ENCODE data around the gene BTG4.

- no peak for TF ChIP-seq SAFB2 (IDR thresholded peaks at IDR 0.05; ENCODE audit: borderline replicate concordance, low read depth, low read length, severe bottlenecking)
- TF ChIP-seq GTF2F1 (IDR thresholded peaks at IDR 0.05; ENCODE audit: low read depth, low read length): no peak
- TF ChIP-seq MED1 (CRISPR knock-in tag; IDR thresholded peaks at IDR 0.05; ENCODE audit: borderline replicate concordance): no peak
- no peak for TF ChIP-seq ZNF311 (CRISPR knock-in tag; IDR thresholded peaks at IDR 0.05)
- no peak for TF ChIP-seq FOXA1 (IDR thresholded peaks at IDR 0.05; ENCODE audit: borderline replicate concordance)
- TF ChIP-seq EZH2 (IDR thresholded peaks at IDR 0.05; ENCODE audit: borderline replicate concordance, low read depth, low read length): no peak
- TF ChIP-seq HEY1 (CRISPR knock-in tag; IDR thresholded peaks at IDR 0.05; ENCODE audit: borderline replicate concordance): no peak
- no peak for TF ChIP-seq YY1 (IDR thresholded peaks at IDR 0.05; ENCODE audit: borderline replicate concordance in 1 of 3, control insufficient read depth in 1 of 3, extremely low read depth in 1 of 3, insufficient read depth in 3 of 3, insufficient read length in 1 of 3, insufficient replicate concordance in 2 of 3, low read depth in 1 of 3, low read length in 2 of 3)
- no peak for TF ChIP-seq ADNP (tag; IDR thresholded peaks at IDR 0.05)
- TF ChIP-seq E4F1 (CRISPR knock-in tag; IDR thresholded peaks at IDR 0.05; ENCODE audit: borderline replicate concordance): no peak
- TF ChIP-seq PHF20 (IDR thresholded peaks at IDR 0.05; ENCODE audit: partially characterized antibody): no peak
- TF ChIP-seq CTCF (IDR thresholded peaks at IDR 0.05 in 2 of 3, conservative IDR thresholded peaks at IDR 0.05 in 1 of 3; ENCODE audit: insufficient read depth in 2 of 3, low read depth in 1 of 3, low read length in 3 of 3): no peak
- TF ChIP-seq BRF2 (IDR thresholded peaks at IDR 0.05; ENCODE audit: borderline replicate concordance, insufficient read depth, insufficient read length): no peak
Observed at GRCh38 chr11:111520560-111520959, 8.4 kb upstream of the BTG4 start.

Measured in K562 (cell line).